ENCODE data around the gene APOL6. TPM values are rescaled to one million over a fixed set of nuclear protein-coding genes. Genes with fewer than 3 reads are reported as not detected.

Gene APOL6
- total RNA-seq, 1 experiment from 2014 or later = 5.6 TPM

- peaks cover 5% of the 10 kb centered on the region; the same call in 1 of the 2 replicates for H3K4me1 ChIP-seq
- H3K9me3 ChIP-seq (replicated peaks) = no peaks in the 10 kb centered on the region
- H3K27ac ChIP-seq = no peak overlapping the region
- H3K27me3 ChIP-seq = no peaks in the 10 kb centered on the region
- no peak for DNase-seq
- no peaks in the 10 kb centered on the region for H3K36me3 ChIP-seq
- no peak overlapping the region for H3K4me3 ChIP-seq
Observed at GRCh38 chr22:35638410-35638809, 9.8 kb upstream of the APOL6 start.

GRCh38 chr22:35641494-35642120 lies 6.6 kb upstream of the APOL6 start:
- no peaks in the 10 kb centered on the region for H3K27me3 ChIP-seq
- H3K27ac ChIP-seq = no peak overlapping the region
- no peaks in the 10 kb centered on the region for H3K9me3 ChIP-seq (replicated peaks)
- DNase-seq = no peak
- no peaks in the 10 kb centered on the region for H3K36me3 ChIP-seq
- H3K4me1 ChIP-seq = peaks cover 3% of the 10 kb centered on the region; the same call in 1 of the 2 replicates
- H3K4me3 ChIP-seq = no peak overlapping the region

- Histone ChIP-seq H3K4me1 (peaks cover 10% of the 10 kb centered on the region), H3K27ac (no peak overlapping the region), H3K9me3 (replicated peaks) (no peaks in the 10 kb centered on the region), H3K27me3 (no peaks in the 10 kb centered on the region), H3K4me3 (no peak overlapping the region), H3K36me3 (no peaks in the 10 kb centered on the region)
- DNase-seq = no peak
Observed at GRCh38 chr22:35642305-35642741, 5.9 kb upstream of the APOL6 start.

DNA sequence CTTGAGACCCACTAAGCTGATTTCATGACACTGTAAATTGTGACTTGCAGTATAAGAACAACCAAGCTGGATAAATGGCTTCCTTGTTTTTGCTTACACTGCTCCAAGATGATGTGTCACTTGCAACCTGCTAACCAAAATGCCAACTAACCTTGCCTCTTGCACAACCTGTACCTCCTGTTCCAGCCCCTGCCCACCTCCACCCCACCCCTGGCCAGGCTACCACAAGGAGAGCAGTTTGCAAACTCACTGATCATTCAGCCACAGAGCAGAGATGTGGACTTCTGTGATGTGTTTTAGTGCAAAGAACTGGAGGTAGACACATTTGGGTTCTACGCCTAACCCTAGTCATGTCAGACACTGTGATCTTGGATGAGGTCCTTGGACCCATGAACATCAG lies 4.3 kb upstream of the APOL6 start:
- no peaks in the 10 kb centered on the region for H3K36me3 ChIP-seq
- no peak overlapping the region for H3K4me3 ChIP-seq
- H3K4me1 ChIP-seq = peaks cover 14% of the 10 kb centered on the region
- no peak overlapping the region for H3K27ac ChIP-seq
- DNase-seq = no peak
- H3K27me3 ChIP-seq = no peaks in the 10 kb centered on the region
- no peaks in the 10 kb centered on the region for H3K9me3 ChIP-seq (replicated peaks)

GRCh38 chr22:35645646-35646045 lies 2.6 kb upstream of the APOL6 start:
- Histone ChIP-seq H3K4me1 (peaks cover 14% of the 10 kb centered on the region), H3K9me3 (replicated peaks) (no peaks in the 10 kb centered on the region), H3K27ac (no peak overlapping the region), H3K4me3 (no peak overlapping the region), H3K36me3 (no peaks in the 10 kb centered on the region), H3K27me3 (no peaks in the 10 kb centered on the region)
- no peak for DNase-seq

DNA sequence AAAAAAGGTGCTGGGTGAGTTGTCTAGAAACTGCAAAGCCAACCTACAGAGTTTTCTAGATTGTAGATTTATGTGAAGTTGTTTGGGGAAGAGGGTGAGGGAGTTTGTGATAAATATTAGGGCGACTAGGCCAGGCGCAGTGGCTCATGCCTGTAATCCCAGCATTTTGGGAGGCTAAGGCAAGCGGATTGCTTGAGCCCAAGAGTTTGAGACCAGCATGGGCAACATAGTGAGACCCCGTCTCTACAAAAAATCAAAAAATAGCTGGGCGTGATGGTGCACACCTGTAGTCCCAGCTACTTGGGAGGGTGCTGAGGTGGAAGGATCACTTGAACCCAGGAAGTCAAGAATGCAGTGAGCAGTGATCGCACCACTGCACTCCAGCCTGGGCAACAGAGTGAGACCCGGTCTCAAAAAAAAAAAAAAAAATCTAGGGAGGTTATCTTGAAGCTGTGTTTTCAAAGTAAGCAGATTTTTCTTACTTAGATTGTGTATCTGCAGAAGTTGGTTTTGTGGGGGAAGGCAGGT lies 844 bp downstream of the APOL6 start:
- peak overlapping the region; percentile 63 for H3K4me3 ChIP-seq
- no peaks in the 10 kb centered on the region for H3K36me3 ChIP-seq
- DNase-seq = no peak
- no peaks in the 10 kb centered on the region for H3K9me3 ChIP-seq (replicated peaks)
- peak overlapping the region; percentile 70 for H3K27ac ChIP-seq
- peaks cover 14% of the 10 kb centered on the region for H3K4me1 ChIP-seq
- H3K27me3 ChIP-seq = no peaks in the 10 kb centered on the region

- Histone ChIP-seq H3K36me3 (no peaks in the 10 kb centered on the region), H3K4me3 (no peak overlapping the region), H3K4me1 (peaks cover 14% of the 10 kb centered on the region), H3K27ac (no peak overlapping the region), H3K9me3 (replicated peaks) (no peaks in the 10 kb centered on the region), H3K27me3 (no peaks in the 10 kb centered on the region)
- no peak for DNase-seq
Observed at GRCh38 chr22:35649636-35650250, 1.5 kb downstream of the APOL6 start.

- no peaks in the 10 kb centered on the region for H3K36me3 ChIP-seq
- no peak overlapping the region for H3K27ac ChIP-seq
- H3K4me3 ChIP-seq = no peak overlapping the region
- no peak for DNase-seq
- H3K4me1 ChIP-seq = peaks cover 14% of the 10 kb centered on the region
- no peaks in the 10 kb centered on the region for H3K27me3 ChIP-seq
- no peaks in the 10 kb centered on the region for H3K9me3 ChIP-seq (replicated peaks)
Observed at GRCh38 chr22:35651085-35651484, 2.8 kb downstream of the APOL6 start.

DNA sequence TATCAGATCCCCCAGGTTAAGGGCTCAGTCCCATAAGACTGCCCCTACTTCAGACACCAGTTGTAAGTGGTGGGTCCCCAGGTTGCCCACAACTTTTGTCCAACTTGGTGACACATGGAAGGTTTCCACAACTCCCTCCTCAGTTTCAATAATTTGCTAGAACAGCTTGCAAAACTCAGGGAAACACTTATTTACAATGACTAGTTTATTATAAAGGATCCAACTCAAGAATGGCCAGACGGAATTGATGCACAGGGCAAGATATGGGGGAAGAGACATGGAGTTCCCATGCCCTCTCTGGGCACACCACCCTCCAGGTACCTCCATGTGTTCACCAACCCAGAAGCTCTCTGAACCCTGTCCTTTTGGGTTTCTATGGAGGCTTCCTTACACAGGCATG lies 5.6 kb downstream of the APOL6 start:
- no peak overlapping the region for H3K4me3 ChIP-seq
- no peak for DNase-seq
- H3K36me3 ChIP-seq = no peaks in the 10 kb centered on the region; the same call in 1 of the 2 replicates

DNA sequence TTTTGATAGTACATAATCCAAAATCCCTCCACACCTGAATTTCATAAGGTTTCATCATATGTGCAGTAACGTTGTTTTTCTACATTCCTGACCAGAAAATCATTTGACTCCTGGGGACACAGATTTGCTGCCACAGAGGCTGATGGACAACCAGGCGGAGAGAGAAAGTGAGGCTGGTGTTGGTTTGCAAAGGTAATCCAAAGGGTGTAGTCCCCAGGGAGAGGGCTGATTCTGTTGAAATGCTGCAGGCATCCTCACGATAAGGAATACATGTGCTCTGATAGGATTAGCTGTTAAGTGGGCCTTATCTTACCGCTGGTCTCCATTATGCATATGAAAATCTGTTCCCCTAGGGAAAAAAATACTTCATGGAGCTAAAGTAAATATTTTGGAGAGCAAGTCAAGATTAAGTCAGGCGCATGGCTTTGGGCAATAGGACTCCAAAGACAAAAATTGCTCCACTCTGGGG lies 8.1 kb downstream of the APOL6 start:
- no peaks in the 10 kb centered on the region for H3K4me1 ChIP-seq
- H3K27ac ChIP-seq = no peak overlapping the region
- no peaks in the 10 kb centered on the region; the same call in 1 of the 2 replicates for H3K36me3 ChIP-seq
- no peaks in the 10 kb centered on the region for H3K27me3 ChIP-seq
- DNase-seq = no peak
- no peaks in the 10 kb centered on the region for H3K9me3 ChIP-seq (replicated peaks)
- no peak overlapping the region for H3K4me3 ChIP-seq

More for the DNA sequence above, 5.6 kb downstream of the APOL6 start:
- Histone ChIP-seq H3K27me3 (no peaks in the 10 kb centered on the region), H3K4me1 (no peaks in the 10 kb centered on the region), H3K27ac (no peak overlapping the region), H3K9me3 (replicated peaks) (no peaks in the 10 kb centered on the region)

DNA sequence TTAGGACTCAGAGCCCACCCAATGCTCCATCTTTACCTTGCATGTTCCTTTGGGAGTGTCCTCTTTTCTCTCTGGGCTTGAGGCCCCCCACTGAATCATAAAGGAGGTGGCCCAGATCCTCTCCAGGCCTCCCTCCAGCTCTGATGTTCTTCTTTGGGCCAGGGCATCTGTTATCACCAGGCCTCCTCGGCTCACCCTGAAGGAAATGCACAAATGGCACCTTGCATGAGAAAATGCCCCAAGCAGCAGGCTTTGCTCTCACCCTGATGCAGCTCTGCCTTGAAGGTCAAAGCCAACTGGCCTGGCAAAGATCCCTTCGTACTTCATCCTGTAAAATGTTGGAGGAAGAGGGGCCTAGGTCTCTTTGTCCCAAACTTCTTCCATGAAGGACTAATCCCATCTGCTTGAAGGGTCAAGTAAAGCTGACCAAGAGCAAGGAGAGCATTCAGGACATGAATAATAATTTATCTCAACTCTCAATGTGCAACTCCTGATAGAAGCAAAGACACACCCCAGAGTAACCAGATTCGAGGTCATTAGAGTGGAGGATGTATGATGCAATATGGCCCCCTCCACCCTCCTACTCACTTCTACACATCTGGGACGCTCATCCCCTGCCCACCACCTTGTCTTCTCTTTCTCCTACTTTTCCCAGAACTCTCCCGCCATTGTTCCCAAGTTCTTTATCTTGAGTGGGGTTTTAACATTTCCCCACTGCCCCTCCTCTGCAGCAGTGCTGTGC lies 9.5 kb downstream of the APOL6 start:
- Histone ChIP-seq H3K36me3 (no peaks in the 10 kb centered on the region; the same call in 1 of the 2 replicates), H3K4me3 (no peak overlapping the region), H3K27ac (no peak overlapping the region), H3K4me1 (no peaks in the 10 kb centered on the region), H3K9me3 (replicated peaks) (no peaks in the 10 kb centered on the region), H3K27me3 (no peaks in the 10 kb centered on the region)
- no peak for DNase-seq

DNA sequence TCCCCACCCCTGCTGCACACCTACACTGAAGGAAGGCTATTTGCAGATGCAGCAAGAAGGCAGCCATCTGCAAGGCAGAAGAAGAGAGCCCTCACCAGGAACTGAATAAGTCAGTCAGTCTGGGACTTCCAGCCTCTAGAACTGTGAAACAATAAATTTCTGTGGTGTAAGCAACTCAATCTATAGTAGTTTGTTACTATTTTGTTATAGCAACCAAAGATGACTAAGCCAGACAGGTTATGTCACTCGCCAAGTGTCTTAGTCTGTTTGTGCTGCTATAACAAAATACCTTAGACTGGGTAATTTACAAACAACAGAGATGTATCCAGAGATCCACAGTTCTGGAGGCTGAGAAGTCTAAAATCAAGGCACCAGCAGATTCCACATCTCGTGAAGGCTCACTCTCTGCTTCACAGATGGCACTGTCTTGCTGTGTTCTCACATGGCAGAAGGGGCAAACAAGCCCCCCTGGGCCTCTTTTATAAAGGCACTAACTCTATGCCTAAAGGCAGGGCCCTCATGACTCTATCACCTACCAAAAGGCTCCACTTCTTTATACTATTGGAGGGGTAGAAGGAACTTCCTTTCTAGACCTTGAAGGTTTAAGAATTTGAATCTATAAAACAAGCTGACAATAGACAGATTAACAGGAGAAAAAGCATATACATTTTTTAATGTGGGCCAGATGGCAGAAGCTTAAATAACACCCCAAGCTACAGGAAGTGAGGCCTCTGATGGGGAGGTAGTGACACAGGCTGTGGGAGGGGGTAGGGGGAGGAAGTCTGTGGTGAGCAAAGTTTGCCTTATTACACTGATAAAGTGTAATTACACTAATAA lies 12.3 kb downstream of the APOL6 start:
- Histone ChIP-seq H3K27ac (no peak overlapping the region), H3K9me3 (replicated peaks) (peaks cover 8% of the 10 kb centered on the region), H3K4me1 (peaks cover 2% of the 10 kb centered on the region; the same call in 1 of the 2 replicates), H3K27me3 (no peaks in the 10 kb centered on the region), H3K4me3 (no peak overlapping the region), H3K36me3 (no peaks in the 10 kb centered on the region; the same call in 1 of the 2 replicates)
- DNase-seq = no peak

GRCh38 chr22:35661464-35661863 lies 13.2 kb downstream of the APOL6 start:
- Histone ChIP-seq H3K4me3 (no peak overlapping the region), H3K4me1 (peaks cover 2% of the 10 kb centered on the region; the same call in 1 of the 2 replicates), H3K9me3 (replicated peaks) (peaks cover 9% of the 10 kb centered on the region), H3K36me3 (no peaks in the 10 kb centered on the region; the same call in 1 of the 2 replicates), H3K27me3 (no peaks in the 10 kb centered on the region), H3K27ac (no peak overlapping the region)
- DNase-seq = no peak

DNA sequence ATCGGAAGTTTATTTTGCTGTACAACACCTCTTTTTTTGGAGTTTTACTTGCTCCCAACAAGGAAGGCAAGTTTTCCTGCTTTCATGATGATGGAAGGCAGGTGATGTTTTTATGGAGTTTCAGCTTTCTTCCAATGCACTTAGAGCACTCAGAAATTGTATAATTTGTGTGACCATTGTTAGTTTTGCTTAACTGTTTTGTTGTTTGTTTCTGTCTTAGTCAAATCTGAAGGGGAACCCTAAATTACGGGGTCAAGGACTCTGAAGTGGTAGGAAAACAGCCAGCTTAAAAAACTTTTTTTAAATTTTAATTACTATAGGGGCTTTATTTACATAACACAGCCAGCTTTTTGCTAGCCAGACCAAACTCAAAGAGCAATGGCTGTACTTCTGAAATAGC lies 14.7 kb downstream of the APOL6 start:
- Histone ChIP-seq H3K36me3 (no peaks in the 10 kb centered on the region), H3K27ac (no peak overlapping the region), H3K4me3 (no peak overlapping the region), H3K27me3 (no peaks in the 10 kb centered on the region), H3K4me1 (peaks cover 2% of the 10 kb centered on the region; the same call in 1 of the 2 replicates), H3K9me3 (replicated peaks) (peaks cover 9% of the 10 kb centered on the region)
- DNase-seq = no peak
